Fibroblast of the conjunctiva (primary cell): Measurements from ENCODE around the gene SPPL2A.

ENCODE experiments used
- DNase-seq: peaks from one replicate; pipeline ENCODE4 v3.0.0-alpha.2; 2010; ENCODE audit warnings: low read depth

The SPPL2A gene

DNA sequence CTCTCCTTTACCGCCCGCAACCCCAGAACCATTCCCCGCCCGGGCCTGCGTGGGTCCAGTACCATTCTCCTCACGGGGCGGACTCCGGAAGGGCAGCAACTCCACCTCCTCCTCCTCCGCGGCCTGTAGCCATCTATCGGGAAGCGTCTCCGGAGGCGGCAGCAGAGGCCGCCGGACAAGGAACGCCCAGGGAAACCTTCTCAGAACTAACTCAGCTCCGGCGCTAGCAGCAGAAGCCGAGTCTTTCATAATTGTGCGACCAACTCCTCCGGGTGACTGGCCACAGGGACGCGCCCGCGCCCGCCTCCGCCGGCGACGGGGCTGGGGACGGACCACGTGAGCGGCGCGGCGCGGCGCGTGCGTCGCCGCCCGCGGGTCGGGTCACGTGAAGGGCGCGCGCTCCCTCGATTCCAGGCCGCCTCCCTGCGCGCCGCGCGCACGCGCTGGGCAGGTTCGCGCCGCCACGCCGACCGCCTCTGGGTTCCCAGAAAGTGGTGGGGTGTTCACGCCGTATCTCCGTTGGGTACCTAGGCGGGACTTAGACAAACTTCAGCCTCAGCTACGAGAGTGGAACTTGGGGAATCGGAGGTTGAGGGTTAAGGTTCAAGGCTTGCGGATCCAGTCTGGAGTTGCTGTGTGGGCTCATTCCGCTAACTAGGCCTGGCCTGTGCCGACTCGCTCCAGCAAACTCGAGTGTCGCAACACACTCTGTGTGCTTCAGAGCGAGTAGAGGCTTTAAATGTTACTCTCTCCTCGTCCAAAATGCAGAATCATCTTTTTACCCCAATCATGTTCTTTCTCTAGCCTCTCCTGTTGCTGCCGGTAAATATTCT, 78.8 kb downstream of the SPPL2A start, which contains the start of gene TRPM7:
TRPM7 (minus strand) TSS at position 329 of the 833 bp plus-strand sequence; CDS start at position 65, 264 bp downstream.
- peak; percentile 55 for DNase-seq

DNA sequence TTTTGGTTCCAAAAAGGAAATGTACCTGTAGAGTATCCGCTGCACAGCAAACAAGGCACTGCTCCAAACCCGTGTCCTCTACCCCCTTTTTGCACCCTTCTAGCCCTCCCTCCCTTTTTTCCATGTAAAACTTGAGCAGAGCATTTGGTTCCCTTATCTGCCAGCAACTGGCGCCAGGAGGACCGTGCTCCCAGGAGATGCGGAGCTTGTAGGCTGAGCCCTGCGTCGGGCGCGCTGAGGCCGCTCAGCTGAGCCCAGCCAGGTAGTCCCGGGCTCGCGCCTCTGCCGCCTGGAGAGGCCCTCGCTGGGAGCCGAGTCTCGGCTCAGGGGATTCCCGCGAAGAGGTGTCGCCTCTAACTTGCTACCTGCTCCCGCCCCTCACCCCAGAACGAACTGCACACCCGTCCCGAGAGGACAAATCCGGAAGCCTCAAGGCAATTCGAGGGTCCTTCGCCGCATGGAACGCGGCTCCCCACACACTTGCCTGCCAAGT, 79.5 kb downstream of the SPPL2A start:
- DNase-seq, result no peak

DNA sequence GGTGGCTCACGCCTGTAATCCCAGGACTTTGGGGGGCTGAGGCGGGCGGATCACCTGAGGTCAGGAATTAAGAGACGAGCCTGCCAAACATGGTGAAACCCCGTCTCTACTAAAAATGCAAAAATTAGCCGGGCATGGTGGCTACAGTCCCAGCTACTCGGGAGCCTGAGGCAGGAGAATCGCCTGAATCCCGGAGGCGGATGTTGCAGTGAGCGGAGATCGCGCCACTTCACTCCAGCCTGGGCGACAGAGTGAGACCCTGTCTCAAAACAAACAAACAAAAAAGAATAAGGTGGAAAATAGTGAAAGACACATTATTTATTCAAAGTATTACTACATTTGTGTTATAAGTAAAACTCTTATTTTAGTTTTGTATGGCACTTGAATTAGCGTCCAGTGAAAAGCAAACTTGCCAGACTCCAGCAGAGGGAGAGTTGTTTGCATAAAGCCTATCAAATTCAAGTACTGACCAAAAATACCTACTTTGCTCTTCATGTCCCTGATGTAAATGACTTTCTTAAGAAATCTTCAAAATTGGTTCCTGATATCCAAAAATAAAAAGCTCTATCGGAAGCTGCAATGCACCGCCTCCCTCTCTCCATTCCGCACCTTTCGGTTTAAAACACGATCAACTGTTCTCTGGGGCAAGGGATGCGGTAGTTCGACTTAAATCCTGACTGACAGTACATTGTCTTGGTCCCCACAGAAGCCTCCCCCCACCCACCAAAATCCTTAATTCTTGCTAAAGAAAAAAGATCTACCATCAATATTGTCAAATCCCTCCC, 80.1 kb downstream of the SPPL2A start:
- no peak for DNase-seq

DNA sequence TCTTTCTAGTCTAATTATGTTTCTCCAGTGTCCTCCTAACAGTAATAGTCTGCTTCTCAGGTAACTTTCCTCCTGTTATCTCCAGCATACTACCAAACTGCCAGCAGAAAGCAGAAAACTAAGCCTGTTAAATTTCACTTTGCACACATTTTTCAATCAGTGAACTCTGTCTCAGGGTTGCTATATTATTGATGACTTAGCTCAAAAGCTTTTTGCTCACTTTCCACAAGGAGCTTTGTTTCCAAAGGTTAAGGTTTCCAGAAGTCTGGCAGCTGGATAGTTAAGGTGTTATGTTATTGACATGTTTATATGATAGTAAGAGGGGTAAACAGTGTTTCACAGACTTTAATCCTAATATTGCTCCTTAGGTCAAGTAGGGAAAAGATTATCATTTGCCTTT, 84.0 kb downstream of the SPPL2A start:
- no peak for DNase-seq

DNA sequence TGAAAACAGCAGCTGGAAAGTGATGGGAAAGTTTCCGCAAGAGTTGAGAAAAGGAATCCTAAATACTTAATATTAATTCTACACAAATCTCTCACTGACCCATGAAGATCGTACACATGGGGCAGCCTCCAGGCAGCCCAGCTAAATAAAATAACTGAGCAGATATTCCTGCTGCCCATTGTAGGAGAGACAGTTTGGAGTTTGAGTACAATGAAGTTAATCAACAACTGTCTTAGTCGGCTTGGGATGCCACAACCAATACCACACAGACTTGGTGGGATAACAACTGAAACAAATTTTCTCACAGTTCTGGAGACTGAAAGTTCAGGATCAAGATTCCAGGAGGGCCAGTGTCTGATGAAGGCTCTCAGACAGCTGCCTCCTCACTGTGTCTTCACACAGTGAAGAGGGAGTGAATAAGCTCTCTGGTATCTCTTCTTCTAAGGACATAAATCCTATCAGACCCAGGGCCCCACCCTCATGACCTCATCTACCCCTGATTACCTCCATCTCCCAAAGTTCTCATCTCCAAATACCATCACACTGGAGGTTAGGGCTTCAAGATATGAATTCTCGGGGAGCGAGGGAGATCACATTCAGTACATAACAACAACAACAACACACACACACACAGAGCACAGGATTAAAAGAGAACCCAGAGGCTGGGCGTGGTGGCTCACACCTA, 88.6 kb downstream of the SPPL2A start:
- DNase-seq, result no peak

DNA sequence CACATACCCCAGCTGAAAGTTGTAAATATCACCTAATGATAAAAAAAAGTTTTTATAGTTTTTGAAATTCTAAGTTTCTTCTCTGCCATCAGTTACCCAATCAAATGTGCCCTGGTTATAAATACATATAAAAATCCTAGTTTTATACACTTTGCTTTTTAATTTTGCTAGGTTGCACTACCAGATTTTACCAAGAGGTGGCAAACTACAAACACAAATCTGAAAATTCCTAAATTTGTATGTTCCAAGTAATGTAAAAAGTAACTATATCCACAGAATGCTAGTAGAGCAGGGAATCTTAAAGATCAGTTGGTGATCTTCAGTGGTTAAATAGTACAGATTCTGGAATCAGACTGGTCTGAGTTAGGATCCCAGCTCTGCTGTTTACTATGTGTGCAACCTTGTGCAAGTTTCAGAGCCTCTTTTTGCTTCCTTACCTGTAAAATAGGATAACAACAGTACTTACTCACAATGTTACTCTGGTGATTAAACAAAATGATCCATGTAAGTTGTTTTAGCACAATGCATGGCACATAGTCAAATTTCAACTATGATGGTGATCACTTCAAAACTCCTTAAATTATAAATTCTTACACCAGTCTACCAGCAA, 89.9 kb downstream of the SPPL2A start:
- no peak for DNase-seq

DNA sequence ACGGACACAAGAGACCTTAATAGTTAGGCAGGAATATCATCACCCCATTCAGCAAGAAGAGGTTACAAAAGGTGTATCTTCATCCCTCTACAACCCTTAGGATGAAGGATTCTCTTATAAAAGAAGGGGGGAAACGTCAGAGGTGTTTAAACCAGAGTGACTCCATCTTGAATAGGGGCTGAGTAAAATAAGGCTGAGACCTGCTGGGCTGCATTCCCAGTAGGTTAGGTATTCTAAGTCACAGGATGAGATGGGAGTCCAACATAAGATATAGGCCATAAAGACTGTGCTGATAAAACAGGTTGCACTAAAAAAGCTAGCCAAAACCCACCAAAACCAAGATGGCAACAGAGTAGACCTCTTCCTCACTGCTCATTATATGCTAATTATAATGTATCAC, 95.4 kb downstream of the SPPL2A start:
- no peak for DNase-seq

DNA sequence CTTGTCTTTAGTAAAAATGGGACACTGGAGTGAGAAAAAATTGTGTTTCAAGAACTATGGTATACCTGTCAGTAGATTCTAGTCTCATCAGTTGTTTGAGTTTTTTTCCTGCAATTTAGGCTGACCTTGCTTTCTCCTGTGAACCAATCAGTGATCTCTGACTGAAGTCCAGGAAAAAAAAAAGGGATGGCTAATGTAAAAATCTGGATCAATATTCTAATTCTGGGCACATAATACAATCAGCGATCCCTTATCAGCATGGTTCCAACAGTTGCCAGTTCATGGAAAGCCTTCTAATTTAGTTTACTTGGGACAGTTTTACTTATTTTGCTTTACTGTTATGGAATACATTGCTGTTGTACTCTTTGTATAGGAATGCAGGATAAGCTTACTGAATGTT, 95.9 kb downstream of the SPPL2A start:
- DNase-seq, result no peak

DNA sequence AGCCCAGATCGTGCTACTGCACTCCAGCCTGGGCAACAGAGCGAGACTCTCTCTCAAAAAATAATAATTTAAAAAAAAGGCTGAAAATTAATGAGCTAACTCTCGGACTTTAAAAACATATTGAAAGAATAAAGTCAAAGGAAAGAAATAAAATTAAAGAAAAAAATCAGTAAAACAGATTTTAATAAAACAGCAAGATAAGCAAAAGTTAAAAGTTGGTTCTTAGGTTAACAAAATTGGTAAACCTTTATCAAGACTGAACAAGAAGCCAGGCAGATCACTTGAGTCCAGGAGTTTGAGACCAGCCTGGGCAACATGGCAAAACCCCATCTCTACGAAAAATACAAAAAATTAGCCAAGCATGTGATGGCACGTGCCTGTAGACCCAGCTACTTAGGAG, 99.6 kb downstream of the SPPL2A start:
- DNase-seq, result no peak

DNA sequence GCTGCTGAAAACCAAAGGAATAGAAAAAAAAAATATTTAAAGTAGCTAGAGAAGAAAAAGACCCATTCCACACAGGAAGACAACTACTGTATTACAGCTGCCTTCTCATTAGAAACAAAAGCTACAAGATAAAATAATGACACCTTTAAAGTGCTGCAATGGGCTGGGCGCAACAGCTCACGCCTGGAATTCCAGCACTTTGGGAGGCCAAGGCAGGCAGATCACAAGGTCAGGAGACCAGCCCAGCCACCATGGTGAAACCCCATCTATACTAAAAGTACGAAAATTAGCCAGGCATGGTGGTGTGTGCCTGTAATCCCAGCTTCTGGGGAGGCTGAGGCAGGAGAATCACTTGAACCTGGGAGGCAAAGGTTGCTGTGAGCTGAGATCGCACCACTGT, 110.0 kb downstream of the SPPL2A start:
- DNase-seq, result no peak

DNA sequence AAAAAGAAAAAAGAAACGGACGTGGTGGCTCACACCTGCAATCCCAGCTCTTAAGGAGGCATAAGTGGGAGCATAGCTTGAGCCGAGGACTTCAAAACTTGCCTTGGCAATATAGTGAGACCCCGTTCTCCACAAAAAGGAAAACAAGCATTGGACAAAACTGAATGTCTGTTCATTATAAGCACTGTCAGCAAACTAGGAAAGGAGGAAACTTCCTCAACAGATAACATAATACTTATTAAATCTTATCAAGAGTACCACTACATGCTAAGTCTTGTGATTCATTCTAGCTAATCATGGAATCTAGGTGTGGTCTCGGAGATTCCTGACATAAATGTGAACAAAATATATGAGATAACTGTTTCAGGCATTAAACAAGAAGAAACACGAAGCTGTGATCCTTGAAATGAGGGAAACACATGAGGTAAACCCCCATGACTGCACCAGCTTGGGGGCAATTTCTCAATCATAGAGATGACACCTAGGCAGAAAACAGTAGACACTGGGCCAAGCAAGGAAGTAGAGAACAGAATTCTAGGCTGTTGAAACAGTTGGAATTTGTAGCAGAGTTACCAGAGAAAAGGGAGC, 112.3 kb downstream of the SPPL2A start:
- DNase-seq, result no peak

DNA sequence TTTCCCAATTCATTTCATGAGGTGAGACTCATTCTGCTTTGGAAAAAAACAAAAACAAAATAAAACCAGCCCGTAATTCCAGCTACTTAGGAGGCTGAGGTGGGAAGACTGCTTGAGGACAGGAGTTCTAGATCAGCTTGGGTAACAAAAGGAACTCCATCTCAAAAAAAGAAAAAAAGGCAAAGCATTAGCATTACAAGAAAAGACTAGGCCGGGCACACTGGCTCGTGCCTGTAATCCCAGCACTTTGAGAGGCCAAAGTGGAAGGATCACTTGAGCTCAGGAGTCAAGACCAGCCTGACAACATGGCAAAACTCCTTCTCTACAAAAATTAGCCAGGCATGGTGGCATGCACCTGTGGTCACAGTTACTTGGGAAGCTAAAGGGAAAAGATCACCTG, 112.8 kb downstream of the SPPL2A start:
- DNase-seq, result no peak
